Diencephalon (tissue), 1 donor: Measurements from ENCODE around the gene PFKFB2. TPM values are rescaled to one million over a fixed set of nuclear protein-coding genes. Genes with fewer than 3 reads are reported as not detected.

Experiments used
- total RNA-seq: library from RNA; depleted of rRNA; stranded (reverse); fragments of >200 nt; gene quantifications from one replicate; pipeline ENCODE4 v1.2.3, GENCODE V29; 2014

PFKFB2 gene
- total RNA-seq: 14.1 TPM

GRCh38 chr1:207052911-207053769 is at the start of gene PFKFB2:
Gene PFKFB2 (plus strand): TSS chr1:207053275. CDS start chr1:207054718, 1,443 bp downstream.

GRCh38 chr1:207032528-207033017 is 20.5 kb upstream of the PFKFB2 start, which contains the start of gene C1orf116:
Gene C1orf116 (minus strand): TSS chr1:207032756. CDS start chr1:207027598, 5,158 bp downstream.

GRCh38 chr1:207051191-207051943 is 1.7 kb upstream of the PFKFB2 start, which contains the start of gene YOD1:
Gene YOD1 (minus strand): TSS chr1:207051208. CDS start chr1:207051030, 178 bp downstream.

GRCh38 chr1:207088701-207089626 is 35.9 kb downstream of the PFKFB2 start, which contains the start of gene C4BPB:
Gene C4BPB (plus strand): TSS chr1:207088860. CDS start chr1:207089532, 672 bp downstream.

GRCh38 chr1:207103892-207104373 is 50.9 kb downstream of the PFKFB2 start, which contains the start of gene C4BPA:
Gene C4BPA (plus strand): TSS chr1:207104233. CDS start chr1:207113026, 8,793 bp downstream.

Other genes starting within 250 kb of the PFKFB2 start
- not detected for gene IL20, start 187.7 kb upstream of the PFKFB2 start, total RNA-seq
- gene IL24, start 155.8 kb upstream of the PFKFB2 start, total RNA-seq: not detected
- 0.46 TPM for gene FCMR, start 131.3 kb upstream of the PFKFB2 start, total RNA-seq
- not detected for gene PIGR, start 106.8 kb upstream of the PFKFB2 start, total RNA-seq
- not detected for gene FCAMR, start 82.8 kb upstream of the PFKFB2 start, total RNA-seq
- gene C1orf116, start 20.5 kb upstream of the PFKFB2 start, total RNA-seq: not detected
- 25.1 TPM for gene YOD1, start 2.1 kb upstream of the PFKFB2 start, total RNA-seq
- gene C4BPB, start 35.6 kb downstream of the PFKFB2 start, total RNA-seq: not detected
- gene C4BPA, start 51.0 kb downstream of the PFKFB2 start, total RNA-seq: not detected